ENCODE data around the gene ARNT2.
A peak's percentile ranks its signal among the peaks of the same experiment; 100 is the strongest.

Gene ARNT2

DNA sequence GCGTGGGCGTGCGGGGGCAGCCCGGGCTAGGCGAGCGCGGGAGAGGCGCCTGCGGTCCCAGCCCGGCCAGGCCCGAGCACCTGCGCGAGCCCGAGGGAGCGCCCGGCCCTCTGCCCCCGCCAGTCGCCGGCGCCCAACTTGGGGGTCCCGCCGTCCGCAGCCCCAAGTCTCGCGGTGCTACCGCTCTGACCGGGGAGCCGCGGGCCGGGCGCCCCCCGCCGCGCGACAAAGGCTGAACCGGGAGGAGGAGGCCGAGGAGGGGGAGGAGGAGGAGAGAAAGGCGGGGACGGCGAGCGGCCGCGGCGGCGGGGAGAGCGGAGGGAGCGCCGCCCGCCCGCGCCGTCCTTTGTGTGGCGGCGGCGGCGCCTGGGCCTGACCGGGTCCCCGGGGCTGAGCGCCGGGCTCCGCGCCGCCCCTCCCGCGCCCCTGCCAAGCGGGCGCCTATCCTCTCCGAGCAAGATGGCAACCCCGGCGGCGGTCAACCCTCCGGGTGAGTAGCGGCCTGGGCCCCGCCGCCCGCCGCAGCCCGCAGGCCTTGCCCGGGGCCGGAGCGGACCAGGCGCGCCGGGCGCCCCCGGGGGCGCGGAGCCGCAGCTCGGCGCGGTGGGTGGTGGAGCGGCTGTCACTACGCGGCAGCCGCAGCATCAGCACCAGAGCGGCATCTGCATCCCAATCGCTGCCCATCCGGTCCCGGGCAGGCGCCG is at the start of gene ARNT2:
TSS of gene ARNT2 (plus strand) at position 326 of the 704 bp plus-strand sequence. CDS start at position 460, 134 bp downstream.
- peak within 1 kb of the TSS; percentile 43 for H3K4me3 ChIP-seq (replicated peaks; ENCODE audit: low read depth, low read length)
- TF ChIP-seq, protein P1, sequence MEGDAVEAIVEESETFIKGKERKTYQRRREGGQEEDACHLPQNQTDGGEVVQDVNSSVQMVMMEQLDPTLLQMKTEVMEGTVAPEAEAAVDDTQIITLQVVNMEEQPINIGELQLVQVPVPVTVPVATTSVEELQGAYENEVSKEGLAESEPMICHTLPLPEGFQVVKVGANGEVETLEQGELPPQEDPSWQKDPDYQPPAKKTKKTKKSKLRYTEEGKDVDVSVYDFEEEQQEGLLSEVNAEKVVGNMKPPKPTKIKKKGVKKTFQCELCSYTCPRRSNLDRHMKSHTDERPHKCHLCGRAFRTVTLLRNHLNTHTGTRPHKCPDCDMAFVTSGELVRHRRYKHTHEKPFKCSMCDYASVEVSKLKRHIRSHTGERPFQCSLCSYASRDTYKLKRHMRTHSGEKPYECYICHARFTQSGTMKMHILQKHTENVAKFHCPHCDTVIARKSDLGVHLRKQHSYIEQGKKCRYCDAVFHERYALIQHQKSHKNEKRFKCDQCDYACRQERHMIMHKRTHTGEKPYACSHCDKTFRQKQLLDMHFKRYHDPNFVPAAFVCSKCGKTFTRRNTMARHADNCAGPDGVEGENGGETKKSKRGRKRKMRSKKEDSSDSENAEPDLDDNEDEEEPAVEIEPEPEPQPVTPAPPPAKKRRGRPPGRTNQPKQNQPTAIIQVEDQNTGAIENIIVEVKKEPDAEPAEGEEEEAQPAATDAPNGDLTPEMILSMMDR (IDR thresholded peaks at IDR 0.05; ENCODE audit: low read depth, low read length, missing control alignments) = no peak
- DNase-seq (ENCODE audit: extremely low read depth, low read depth) = no peak

DNA sequence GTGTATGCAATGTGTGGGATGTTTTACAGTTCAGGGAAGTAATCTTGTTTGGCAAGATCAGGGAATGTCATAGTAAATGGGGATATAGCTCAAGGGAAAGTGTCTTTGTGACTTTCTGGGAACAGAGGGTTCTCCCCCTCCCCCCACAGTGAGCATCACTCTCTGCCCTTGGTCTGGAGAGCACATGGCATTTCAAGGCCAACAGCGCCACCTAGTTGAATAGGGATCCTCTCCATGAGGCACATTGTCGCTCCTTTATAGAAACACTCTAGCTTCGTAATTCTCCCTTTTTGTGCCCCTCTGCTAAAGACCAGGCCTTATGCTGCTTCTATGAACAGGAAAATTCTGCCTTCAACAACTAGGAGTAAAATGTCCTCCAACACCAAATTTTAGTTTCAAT is 37.1 kb upstream of the ARNT2 start:
- no peak overlapping the region for H3K4me3 ChIP-seq (replicated peaks; ENCODE audit: low read depth, low read length)
- peak; percentile 14 for DNase-seq (ENCODE audit: extremely low read depth, low read depth)
- TF ChIP-seq, protein P1 (IDR thresholded peaks at IDR 0.05; ENCODE audit: low read depth, low read length, missing control alignments) = peak; percentile 24

DNA sequence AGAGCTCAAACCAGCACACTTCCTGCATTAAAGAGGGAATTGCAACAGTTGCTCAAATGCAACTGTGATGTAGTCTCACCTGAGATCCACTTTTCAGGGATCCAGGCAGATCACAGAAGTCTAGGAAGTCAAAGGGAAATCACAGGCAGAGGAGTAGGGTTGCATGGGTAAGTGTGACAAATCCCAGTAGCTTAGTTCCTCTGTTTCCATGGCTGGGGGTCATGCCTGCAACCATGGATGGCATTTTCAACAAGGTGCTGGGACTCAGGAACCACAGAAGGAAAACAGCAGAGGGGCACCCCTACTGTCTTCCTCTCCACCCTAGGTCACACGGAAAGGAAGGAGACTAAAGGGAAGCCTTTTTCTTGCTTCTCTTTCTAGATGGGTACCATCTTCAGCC is 36.5 kb upstream of the ARNT2 start:
- DNase-seq (ENCODE audit: extremely low read depth, low read depth) = no peak
- TF ChIP-seq, protein P1 (IDR thresholded peaks at IDR 0.05; ENCODE audit: low read depth, low read length, missing control alignments) = no peak
- H3K4me3 ChIP-seq (replicated peaks; ENCODE audit: low read depth, low read length) = no peak overlapping the region

DNA sequence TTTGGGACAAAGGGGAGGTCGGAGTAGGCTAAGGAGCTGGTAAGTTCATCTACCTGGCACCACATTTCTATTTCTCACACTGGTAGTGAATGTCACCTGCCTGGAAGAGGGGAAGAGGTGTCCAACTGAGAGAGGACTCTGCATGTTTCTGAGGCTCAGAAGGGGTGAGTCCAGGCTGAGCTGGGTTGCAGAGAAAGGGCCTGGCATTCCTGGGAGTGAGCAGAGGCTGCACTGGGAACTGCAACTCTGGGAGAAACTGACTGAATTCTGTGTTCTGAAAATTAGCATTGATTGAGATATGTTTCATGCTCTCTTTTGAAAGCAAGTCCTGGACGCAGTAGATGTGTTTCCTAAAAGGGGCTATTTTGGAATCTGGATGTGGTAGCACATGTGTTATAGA is 32.3 kb upstream of the ARNT2 start:
- H3K4me3 ChIP-seq (replicated peaks; ENCODE audit: low read depth, low read length) = no peak overlapping the region
- DNase-seq (ENCODE audit: extremely low read depth, low read depth) = no peak
- TF ChIP-seq, protein P1 (IDR thresholded peaks at IDR 0.05; ENCODE audit: low read depth, low read length, missing control alignments) = no peak

DNA sequence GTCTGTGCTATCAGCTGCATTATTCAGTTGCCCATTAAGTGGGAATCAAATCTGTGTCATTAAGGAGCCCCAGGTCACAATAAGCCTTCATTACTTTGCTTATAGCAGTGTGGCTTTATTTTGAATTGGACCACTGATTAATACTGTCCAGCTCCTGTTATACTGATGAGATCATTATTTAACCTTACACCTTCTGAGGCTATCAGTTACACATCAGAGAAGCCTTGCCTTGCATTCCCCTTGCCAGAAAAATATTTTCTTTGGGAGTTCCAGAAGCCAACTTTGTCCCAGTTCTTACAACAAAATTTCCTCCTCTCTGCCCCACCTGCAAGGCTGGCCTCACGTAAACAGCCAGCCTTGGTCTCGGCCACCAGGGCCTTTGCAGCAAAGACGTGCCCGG is 29.7 kb upstream of the ARNT2 start:
- TF ChIP-seq, protein P1 (IDR thresholded peaks at IDR 0.05; ENCODE audit: low read depth, low read length, missing control alignments) = no peak
- H3K4me3 ChIP-seq (replicated peaks; ENCODE audit: low read depth, low read length) = no peak overlapping the region
- DNase-seq (ENCODE audit: extremely low read depth, low read depth) = no peak

DNA sequence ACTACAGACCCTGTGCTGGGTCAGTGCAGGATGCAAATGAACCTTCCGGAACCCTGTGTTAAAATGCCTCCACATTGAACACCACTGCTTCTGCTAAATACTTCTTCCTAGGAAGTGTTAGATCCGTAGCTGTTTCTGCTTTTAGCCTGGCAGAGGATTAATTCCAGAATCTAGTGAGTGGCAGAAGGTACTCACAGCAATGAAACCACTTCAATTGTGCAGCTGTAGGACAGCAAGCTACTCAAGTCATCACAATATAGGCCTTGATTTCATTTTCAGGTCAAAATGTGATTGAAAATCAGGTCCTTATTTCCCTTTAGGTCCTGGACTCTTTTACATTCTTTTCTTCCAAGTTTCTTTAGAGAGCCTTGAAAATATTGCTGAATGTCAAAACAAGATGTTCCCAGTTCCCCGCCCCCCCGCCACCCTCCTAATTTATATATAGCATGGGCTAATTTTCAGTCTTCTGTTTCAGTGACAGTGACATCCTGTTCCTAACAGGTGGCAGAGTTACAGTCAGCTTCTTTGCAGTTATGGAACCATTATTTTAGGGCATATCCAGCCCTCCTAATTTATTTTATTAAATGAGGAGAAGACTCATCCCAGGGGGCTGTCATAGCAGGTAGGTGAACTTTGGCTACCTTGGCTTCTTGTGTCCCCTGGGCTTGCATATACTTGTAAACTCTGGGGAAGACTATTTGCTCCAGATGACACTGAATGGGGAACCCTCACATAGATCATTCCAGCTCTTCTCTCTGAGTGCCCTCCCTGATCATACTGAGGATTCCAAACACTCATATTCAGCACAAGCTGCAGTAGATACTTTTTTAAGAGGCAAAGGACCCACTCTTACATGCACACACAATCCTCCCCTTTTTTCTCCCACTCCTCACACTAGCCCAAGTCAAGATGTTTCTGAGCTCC is 28.0 kb upstream of the ARNT2 start:
- no peak overlapping the region for H3K4me3 ChIP-seq (replicated peaks; ENCODE audit: low read depth, low read length)
- DNase-seq (ENCODE audit: extremely low read depth, low read depth) = no peak
- TF ChIP-seq, protein P1 (IDR thresholded peaks at IDR 0.05; ENCODE audit: low read depth, low read length, missing control alignments) = no peak

All from HFF-Myc (cell line).